HEK293 (cell line): Measurements from ENCODE around the gene POLL.

ENCODE experiments used
- CTCF ChIA-PET: fragments of 350-600 bp; formaldehyde crosslinking; extraction: SDS; loops from one replicate; lab custom pipeline; 2021; ENCODE audit warnings: antibody characterized with exemption; lab: Yijun Ruan, JAX
- POLR2A ChIA-PET: fragments of 300-600 bp; formaldehyde crosslinking; extraction: SDS; loops from one replicate; lab custom pipeline; 2020; ENCODE audit warnings: antibody characterized with exemption, inconsistent platforms; lab: Yijun Ruan, JAX
- H3K27ac ChIP-seq: fragments of 200-500 bp; sonication (Bioruptor generic); 2 replicates; pipeline ENCODE4 v1.5.1; 2014; ENCODE audit warnings: low read depth, low read length, control low read depth, inconsistent platforms; ENCODE audit errors: extremely low read depth
- H3K36me3 ChIP-seq, 2 experiments: fragments of 200-500 bp in 1 of 2; sonication (Bioruptor generic) in 1 of 2; 1 replicate in 1 of 2; 2 replicates in 1 of 2; pipeline ENCODE4 v1.5.1; 2014 to 2017; ENCODE audit warnings: inconsistent platforms in 2 of 2, low read length in 2 of 2; ENCODE audit not compliant: control insufficient read depth in 2 of 2, insufficient read depth in 1 of 2
- H3K4me1 ChIP-seq: fragments of 200-500 bp; sonication (Bioruptor generic); 2 replicates; pipeline ENCODE4 v1.5.1; 2014; ENCODE audit warnings: mild to moderate bottlenecking, low read length, inconsistent platforms; ENCODE audit not compliant: control insufficient read depth, insufficient read depth
- H3K4me3 ChIP-seq: 2 replicates; pipeline ENCODE4 v1.5.1; 2011; ENCODE audit warnings: low read depth, mild to moderate bottlenecking, control low read depth, low read length, moderate library complexity
- H3K9me3 ChIP-seq: fragments of 200-500 bp; sonication (Bioruptor generic); 2 replicates; pipeline ENCODE4 v1.5.1; 2014; ENCODE audit warnings: low read depth, low read length, inconsistent platforms; ENCODE audit not compliant: control insufficient read depth, insufficient read depth
- FEZF1 ChIP-seq: fragments of 450-650 bp; formaldehyde crosslinking; IDR thresholded peaks from 2 replicates; pipeline ENCODE4 v1.5.1; 2016; ENCODE audit warnings: missing biosample characterization, missing genetic modification characterization
- GLI2 ChIP-seq: fragments of 450-650 bp; formaldehyde crosslinking; IDR thresholded peaks from 2 replicates; pipeline ENCODE4; 2017; ENCODE audit warnings: missing biosample characterization, missing genetic modification characterization, low read depth, borderline replicate concordance
- GLIS2 ChIP-seq: fragments of 450-650 bp; formaldehyde crosslinking; IDR thresholded peaks from 2 replicates; pipeline ENCODE4 v1.5.1; 2016; ENCODE audit warnings: missing biosample characterization, missing genetic modification characterization
- TRIM28 ChIP-seq: IDR thresholded peaks from 2 replicates; pipeline ENCODE4 v1.6.1; 2011; ENCODE audit warnings: low read length, control low read depth, borderline replicate concordance
- YY1 ChIP-seq: fragments of 450-650 bp; formaldehyde crosslinking; IDR thresholded peaks from 2 replicates; pipeline ENCODE4 v1.5.1; 2018; ENCODE audit warnings: missing biosample characterization, missing genetic modification characterization
- ZFP37 ChIP-seq: fragments of 450-650 bp; formaldehyde crosslinking; IDR thresholded peaks from 2 replicates; pipeline ENCODE4 v1.5.1; 2016; ENCODE audit warnings: missing biosample characterization, missing genetic modification characterization
- ZNF10 ChIP-seq: fragments of 450-650 bp; formaldehyde crosslinking; IDR thresholded peaks from 2 replicates; pipeline ENCODE4 v1.5.1; 2017; ENCODE audit warnings: missing biosample characterization, missing genetic modification characterization
- ZNF37A ChIP-seq: fragments of 450-650 bp; IDR thresholded peaks from 2 replicates; pipeline ENCODE4 v1.5.1; 2018; ENCODE audit warnings: missing biosample characterization, missing genetic modification characterization
- ZNF426 ChIP-seq: fragments of 450-650 bp; formaldehyde crosslinking; IDR thresholded peaks from 2 replicates; pipeline ENCODE4 v1.5.1; 2017; ENCODE audit warnings: missing biosample characterization, missing genetic modification characterization, mild to moderate bottlenecking, inconsistent platforms, moderate library complexity
- ZNF433 ChIP-seq: fragments of 450-650 bp; formaldehyde crosslinking; IDR thresholded peaks from 2 replicates; pipeline ENCODE4 v1.5.1; 2016; ENCODE audit warnings: missing biosample characterization, missing genetic modification characterization, low read depth
- ZNF473 ChIP-seq: fragments of 450-650 bp; formaldehyde crosslinking; IDR thresholded peaks from 2 replicates; pipeline ENCODE4 v1.5.1; 2017; ENCODE audit warnings: missing biosample characterization, missing genetic modification characterization
- ZNF585B ChIP-seq: fragments of 450-650 bp; formaldehyde crosslinking; IDR thresholded peaks from 2 replicates; pipeline ENCODE4 v1.5.1; 2016; ENCODE audit warnings: missing biosample characterization, missing genetic modification characterization
- ZNF747 ChIP-seq: fragments of 450-650 bp; formaldehyde crosslinking; IDR thresholded peaks from 2 replicates; pipeline ENCODE4 v1.5.1; 2016; ENCODE audit warnings: missing biosample characterization, missing genetic modification characterization
- TF ChIP-seq, protein P1 (sequence below): fragments of 450-650 bp; formaldehyde crosslinking; IDR thresholded peaks from 2 replicates; pipeline ENCODE4 v1.5.1; 2016; ENCODE audit warnings: missing biosample characterization, missing genetic modification characterization, low read depth
- TF ChIP-seq, protein P2 (sequence below): fragments of 450-650 bp; formaldehyde crosslinking; IDR thresholded peaks from 2 replicates; pipeline ENCODE4 v1.5.1; 2017; ENCODE audit warnings: missing biosample characterization, missing genetic modification characterization
- TF ChIP-seq, protein P3 (sequence below): sonication (generic); formaldehyde crosslinking; IDR thresholded peaks from 2 replicates; pipeline ENCODE4 v1.8.1; 2022; ENCODE audit warnings: mild to moderate bottlenecking, moderate library complexity, missing genetic modification reagents
- TF ChIP-seq, protein P4 (sequence below): fragments of 450-650 bp; formaldehyde crosslinking; IDR thresholded peaks from 2 replicates; pipeline ENCODE4 v1.5.1; 2016; ENCODE audit warnings: missing biosample characterization, missing genetic modification characterization

The POLL gene

DNA sequence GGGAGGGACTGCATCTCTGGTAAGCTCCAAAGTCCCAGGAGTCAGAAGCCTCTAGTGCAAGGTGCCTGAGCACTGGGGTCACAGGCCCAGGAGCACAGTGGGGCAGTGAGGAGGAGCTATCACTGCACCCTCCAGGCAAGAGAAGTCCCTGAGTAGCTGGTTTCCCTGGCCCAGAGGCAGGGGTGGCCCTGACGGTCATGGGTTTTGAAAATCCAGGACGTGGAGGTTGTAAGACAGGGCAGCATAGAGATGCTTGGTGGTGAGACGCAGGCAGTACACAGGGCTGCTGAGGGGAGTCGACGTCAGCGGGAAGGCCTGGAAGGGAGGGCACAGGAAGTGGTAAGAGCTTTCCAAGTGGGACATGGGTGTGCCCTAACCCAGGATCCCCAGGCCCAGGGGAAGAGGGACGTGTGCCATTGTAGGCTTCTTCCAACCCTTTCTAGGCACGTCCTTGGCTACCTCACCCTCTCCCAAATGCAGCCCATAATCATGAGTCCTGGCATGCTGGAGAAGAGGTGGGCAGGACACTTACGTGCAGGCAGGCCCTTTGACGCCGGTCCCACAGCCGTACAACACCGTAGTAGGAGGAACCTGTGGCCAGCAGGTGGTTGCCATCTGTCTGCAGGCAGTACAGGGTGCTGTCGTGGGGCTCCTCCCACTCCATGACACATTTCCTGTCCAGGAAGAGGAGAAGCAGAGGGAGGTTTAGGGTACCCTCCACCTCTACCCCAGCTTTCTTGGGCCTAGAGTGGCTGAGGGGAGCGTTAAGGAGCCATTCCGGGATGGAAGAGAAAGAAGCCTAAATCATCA lies 23.2 kb upstream of the POLL start:
- H3K27ac ChIP-seq: no peak overlapping the region

GRCh38 chr10:101609481-101609880 lies 21.4 kb upstream of the POLL start:
- Histone ChIP-seq H3K4me3 (no peak overlapping the region), H3K9me3 (no peaks in the 10 kb centered on the region), H3K36me3 (peaks cover 0 to 58% of the 10 kb centered on the region in 2 experiments; a peak in 2 of 3 replicates), H3K27ac (no peak overlapping the region), H3K4me1 (no peaks in the 10 kb centered on the region)
- POLR2A ChIA-PET: no interaction called here
- CTCF ChIA-PET: interaction anchor here (0.8 to 12.8 kb wide), 2 partner anchors 22 to 171 kb away, joined by 3 to 203 read pairs; partner anchors contain the start of genes DPCD, NPM3 and POLL
- TF ChIP-seq ZNF10 (tag by site-specific recombination): no peak
- TF ChIP-seq ZFP37 (tag by site-specific recombination): no peak
- TF ChIP-seq, protein P1, sequence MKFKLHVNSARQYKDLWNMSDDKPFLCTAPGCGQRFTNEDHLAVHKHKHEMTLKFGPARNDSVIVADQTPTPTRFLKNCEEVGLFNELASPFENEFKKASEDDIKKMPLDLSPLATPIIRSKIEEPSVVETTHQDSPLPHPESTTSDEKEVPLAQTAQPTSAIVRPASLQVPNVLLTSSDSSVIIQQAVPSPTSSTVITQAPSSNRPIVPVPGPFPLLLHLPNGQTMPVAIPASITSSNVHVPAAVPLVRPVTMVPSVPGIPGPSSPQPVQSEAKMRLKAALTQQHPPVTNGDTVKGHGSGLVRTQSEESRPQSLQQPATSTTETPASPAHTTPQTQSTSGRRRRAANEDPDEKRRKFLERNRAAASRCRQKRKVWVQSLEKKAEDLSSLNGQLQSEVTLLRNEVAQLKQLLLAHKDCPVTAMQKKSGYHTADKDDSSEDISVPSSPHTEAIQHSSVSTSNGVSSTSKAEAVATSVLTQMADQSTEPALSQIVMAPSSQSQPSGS (tag by site-specific recombination): no peak
- no peak for TF ChIP-seq FEZF1 (tag by site-specific recombination)
- TF ChIP-seq GLI2 (tag by site-specific recombination): no peak
- TF ChIP-seq, protein P2, sequence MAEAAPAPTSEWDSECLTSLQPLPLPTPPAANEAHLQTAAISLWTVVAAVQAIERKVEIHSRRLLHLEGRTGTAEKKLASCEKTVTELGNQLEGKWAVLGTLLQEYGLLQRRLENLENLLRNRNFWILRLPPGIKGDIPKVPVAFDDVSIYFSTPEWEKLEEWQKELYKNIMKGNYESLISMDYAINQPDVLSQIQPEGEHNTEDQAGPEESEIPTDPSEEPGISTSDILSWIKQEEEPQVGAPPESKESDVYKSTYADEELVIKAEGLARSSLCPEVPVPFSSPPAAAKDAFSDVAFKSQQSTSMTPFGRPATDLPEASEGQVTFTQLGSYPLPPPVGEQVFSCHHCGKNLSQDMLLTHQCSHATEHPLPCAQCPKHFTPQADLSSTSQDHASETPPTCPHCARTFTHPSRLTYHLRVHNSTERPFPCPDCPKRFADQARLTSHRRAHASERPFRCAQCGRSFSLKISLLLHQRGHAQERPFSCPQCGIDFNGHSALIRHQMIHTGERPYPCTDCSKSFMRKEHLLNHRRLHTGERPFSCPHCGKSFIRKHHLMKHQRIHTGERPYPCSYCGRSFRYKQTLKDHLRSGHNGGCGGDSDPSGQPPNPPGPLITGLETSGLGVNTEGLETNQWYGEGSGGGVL (tag by site-specific recombination): no peak
- TF ChIP-seq, protein P3, sequence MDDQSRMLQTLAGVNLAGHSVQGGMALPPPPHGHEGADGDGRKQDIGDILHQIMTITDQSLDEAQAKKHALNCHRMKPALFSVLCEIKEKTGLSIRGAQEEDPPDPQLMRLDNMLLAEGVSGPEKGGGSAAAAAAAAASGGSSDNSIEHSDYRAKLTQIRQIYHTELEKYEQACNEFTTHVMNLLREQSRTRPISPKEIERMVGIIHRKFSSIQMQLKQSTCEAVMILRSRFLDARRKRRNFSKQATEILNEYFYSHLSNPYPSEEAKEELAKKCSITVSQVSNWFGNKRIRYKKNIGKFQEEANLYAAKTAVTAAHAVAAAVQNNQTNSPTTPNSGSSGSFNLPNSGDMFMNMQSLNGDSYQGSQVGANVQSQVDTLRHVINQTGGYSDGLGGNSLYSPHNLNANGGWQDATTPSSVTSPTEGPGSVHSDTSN (CRISPR knock-in tag): no peak
- TF ChIP-seq GLIS2: no peak
- no peak for TF ChIP-seq ZNF585B
- TF ChIP-seq ZNF37A (tag by site-specific recombination): no peak
- no peak for TF ChIP-seq YY1
- TF ChIP-seq, protein P4, sequence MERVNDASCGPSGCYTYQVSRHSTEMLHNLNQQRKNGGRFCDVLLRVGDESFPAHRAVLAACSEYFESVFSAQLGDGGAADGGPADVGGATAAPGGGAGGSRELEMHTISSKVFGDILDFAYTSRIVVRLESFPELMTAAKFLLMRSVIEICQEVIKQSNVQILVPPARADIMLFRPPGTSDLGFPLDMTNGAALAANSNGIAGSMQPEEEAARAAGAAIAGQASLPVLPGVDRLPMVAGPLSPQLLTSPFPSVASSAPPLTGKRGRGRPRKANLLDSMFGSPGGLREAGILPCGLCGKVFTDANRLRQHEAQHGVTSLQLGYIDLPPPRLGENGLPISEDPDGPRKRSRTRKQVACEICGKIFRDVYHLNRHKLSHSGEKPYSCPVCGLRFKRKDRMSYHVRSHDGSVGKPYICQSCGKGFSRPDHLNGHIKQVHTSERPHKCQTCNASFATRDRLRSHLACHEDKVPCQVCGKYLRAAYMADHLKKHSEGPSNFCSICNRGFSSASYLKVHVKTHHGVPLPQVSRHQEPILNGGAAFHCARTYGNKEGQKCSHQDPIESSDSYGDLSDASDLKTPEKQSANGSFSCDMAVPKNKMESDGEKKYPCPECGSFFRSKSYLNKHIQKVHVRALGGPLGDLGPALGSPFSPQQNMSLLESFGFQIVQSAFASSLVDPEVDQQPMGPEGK: no peak
- TF ChIP-seq ZNF473 (tag by site-specific recombination): no peak

More for the DNA sequence above, 23.2 kb upstream of the POLL start:
- H3K4me3 ChIP-seq: no peak overlapping the region
- no peaks in the 10 kb centered on the region for H3K4me1 ChIP-seq
- H3K9me3 ChIP-seq: no peaks in the 10 kb centered on the region
- CTCF ChIA-PET: interaction anchor here (0.7 to 12.8 kb wide), 3 partner anchors 9 to 169 kb away, joined by 3 to 203 read pairs (median 8); partner anchors contain the start of gene NPM3
- peaks cover 0 to 47% of the 10 kb centered on the region in 2 experiments; a peak in 2 of 3 replicates for H3K36me3 ChIP-seq
- POLR2A ChIA-PET: no interaction called here
- TF ChIP-seq ZNF426 (tag by site-specific recombination): no peak
- no peak for TF ChIP-seq ZNF433 (tag by site-specific recombination)
- no peak for TF ChIP-seq ZNF747 (tag by site-specific recombination)
- no peak for TF ChIP-seq TRIM28
